Measurements from ENCODE around the gene SLC25A41.

- TF ChIP-seq JUN (IDR thresholded peaks at IDR 0.05; ENCODE audit: low read depth, low read length) (no peak), CTCF (IDR thresholded peaks at IDR 0.05; ENCODE audit: control extremely low read depth in 1 of 3, insufficient read depth in 1 of 3, low read depth in 1 of 3, low read length in 3 of 3) (no peak), CHD1 (IDR thresholded peaks at IDR 0.05; ENCODE audit: low read depth, low read length) (no peak), POLR2AphosphoS5 (IDR thresholded peaks at IDR 0.05; ENCODE audit: low read depth, low read length) (no peak)
These were observed 31.5 kb downstream of the SLC25A41 start for GRCh38 chr19:6402058-6402457.

All from H1 (cell line).